OCI-LY7 (cell line): ENCODE data around the gene BLNK. TPM values are rescaled to one million over a fixed set of nuclear protein-coding genes. Genes with fewer than 3 reads are reported as not detected.

ENCODE experiments used
- BruUV-seq: library from RNA; stranded (reverse); fragments of 400-500 nt; replicated peaks from 2 replicates; lab custom pipeline; 2021; lab: Mats Ljungman, UMichigan
- CTCF ChIA-PET: fragments of 300-600 bp; sonication (Branson Sonifier 250); formaldehyde crosslinking; loops from one replicate; lab custom pipeline; 2022; ENCODE audit warnings: antibody characterized with exemption; ENCODE audit not compliant: unreplicated experiment; lab: Charles Lee
- POLR2A ChIA-PET: fragments of 300-600 bp; sonication (Branson Sonifier 250); formaldehyde crosslinking; loops from one replicate; lab custom pipeline; 2022; ENCODE audit warnings: antibody characterized with exemption; lab: Charles Lee
- DNase-seq: peaks from one replicate; pipeline ENCODE4 v3.0.0-alpha.2; 2015; ENCODE audit warnings: low spot score
- H2AFZ ChIP-seq: fragments of 200-600 bp; sonication (generic), shearing (Covaris generic); 2 replicates; pipeline ENCODE4 v1.6.1; 2014; ENCODE audit warnings: mild to moderate bottlenecking, antibody characterized with exemption, low read length, moderate library complexity
- H3K27ac ChIP-seq: fragments of 200-600 bp; sonication (generic); 2 replicates; pipeline ENCODE4 v1.5.1; 2014; ENCODE audit warnings: mixed run types, low read depth, mild to moderate bottlenecking, moderate library complexity, low read length, inconsistent platforms; ENCODE audit not compliant: poor library complexity, severe bottlenecking
- H3K36me3 ChIP-seq: fragments of 200-600 bp; sonication (generic); 2 replicates; pipeline ENCODE4 v1.6.1; 2014; ENCODE audit warnings: mild to moderate bottlenecking, antibody characterized with exemption, low read length, moderate library complexity, mixed read lengths; ENCODE audit not compliant: insufficient read depth
- H3K4me1 ChIP-seq: fragments of 200-600 bp; sonication (generic); 2 replicates; pipeline ENCODE4 v1.5.1; 2014; ENCODE audit warnings: mild to moderate bottlenecking, low read length; ENCODE audit not compliant: insufficient read depth, poor library complexity, severe bottlenecking
- H3K4me2 ChIP-seq: fragments of 200-600 bp; sonication (generic); 2 replicates; pipeline ENCODE4 v1.6.1; 2014; ENCODE audit warnings: mild to moderate bottlenecking, low read length
- H3K4me3 ChIP-seq: fragments of 200-600 bp; sonication (generic); 2 replicates; pipeline ENCODE4 v1.5.1; 2014; ENCODE audit warnings: mild to moderate bottlenecking, low read depth, low read length; ENCODE audit not compliant: poor library complexity, severe bottlenecking
- H3K79me2 ChIP-seq: fragments of 200-600 bp; sonication (generic); 2 replicates; pipeline ENCODE4 v1.6.1; 2016; ENCODE audit warnings: low read depth, mild to moderate bottlenecking, low read length, moderate library complexity, mixed read lengths; ENCODE audit not compliant: insufficient read depth
- H3K9me2 ChIP-seq: fragments of 200-600 bp; sonication (generic); 2 replicates; pipeline ENCODE4 v1.6.1; 2016; ENCODE audit warnings: mild to moderate bottlenecking, low read length, mixed read lengths; ENCODE audit not compliant: insufficient read depth
- H3K9me3 ChIP-seq: fragments of 200-600 bp; sonication (generic); 2 replicates; pipeline ENCODE4 v1.6.1; 2014; ENCODE audit warnings: mild to moderate bottlenecking, mixed run types, low read length, mixed read lengths
- H4K20me1 ChIP-seq: fragments of 200-600 bp; sonication (generic); 2 replicates; pipeline ENCODE4 v1.6.1; 2014; ENCODE audit warnings: mild to moderate bottlenecking, antibody characterized with exemption, low read length, moderate library complexity, mixed read lengths; ENCODE audit not compliant: insufficient read depth
- EZH2phosphoT487 ChIP-seq: fragments of 200-600 bp; sonication (generic); IDR thresholded peaks from 2 replicates; pipeline ENCODE4 v1.6.1; 2018; ENCODE audit warnings: low read depth, borderline replicate concordance, mild to moderate bottlenecking, mixed run types, antibody characterized with exemption, low read length, moderate library complexity, mixed read lengths
- intact Hi-C: fragments of 100-400 bp; cut with micrococcal nuclease; formaldehyde crosslinking; loops from one replicate; pipeline ENCODE4 v1.10.0; 2022; ENCODE audit not compliant: unreplicated experiment
- total RNA-seq, 2 experiments: library from RNA; depleted of rRNA in 1 of 2; stranded (reverse); fragments of >200 nt in 1 of 2; shearing (Covaris generic) in 1 of 2; gene quantifications; 2 replicates each; pipeline ENCODE4 v1.2.3, GENCODE V29; 2014 to 2022
- TF ChIP-seq, protein P1 (sequence below): fragments of 200-600 bp; sonication (generic); conservative IDR thresholded peaks from 2 replicates; pipeline ENCODE4 v1.5.1; 2014; ENCODE audit warnings: mild to moderate bottlenecking, antibody characterized with exemption, low read length, moderate library complexity, mixed read lengths

Gene BLNK
- total RNA-seq, 2 experiments from 2014 or later = 113 to 201 TPM

DNA sequence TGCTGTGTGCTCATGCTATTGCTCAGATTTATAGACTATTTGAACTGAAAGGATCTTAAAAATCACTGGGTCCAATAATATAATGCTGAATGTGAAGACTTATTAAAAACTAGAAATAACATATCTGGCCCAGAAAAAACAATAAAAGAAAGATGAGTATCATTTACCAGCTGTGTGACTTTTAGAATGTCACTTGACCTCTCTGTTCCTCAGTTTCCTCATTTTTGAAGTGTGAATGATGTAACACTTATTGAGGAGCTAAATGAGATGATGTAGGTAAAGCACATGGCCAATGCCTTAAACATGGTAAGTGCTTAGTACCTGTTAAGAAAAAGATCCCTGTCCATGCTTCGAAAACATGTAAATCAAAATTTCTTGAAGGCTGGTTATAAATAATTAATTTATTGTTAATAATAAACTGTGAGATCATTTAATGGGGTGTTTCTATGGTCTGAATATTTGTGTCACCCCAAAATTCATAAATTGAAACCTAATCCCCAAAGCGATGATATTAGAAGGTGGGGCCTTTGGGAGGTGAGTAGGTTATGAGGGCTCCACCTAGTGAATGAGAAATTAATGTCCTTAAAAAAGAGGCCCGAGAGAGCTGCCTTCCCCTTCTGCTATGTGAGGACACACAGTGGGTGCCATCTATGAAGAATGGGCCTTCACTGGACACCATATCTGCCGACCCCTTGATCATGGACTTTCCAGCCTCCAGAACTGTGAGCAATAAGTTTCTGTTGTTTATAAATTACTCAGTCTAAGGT lies 45.9 kb upstream of the BLNK start:
- ChIA-PET POLR2A (interaction anchor here (1.2 to 1.7 kb wide), 3 partner anchors 13 to 26 kb away, joined by 3 to 5 read pairs (median 3); partner anchors contain the start of gene DNTT), CTCF (interaction anchor here (0.6 to 0.9 kb wide), 2 partner anchors 9 to 47 kb away, joined by 3 to 4 read pairs; no protein-coding TSS in a partner anchor)
- BruUV-seq = no TSS peak
- no peaks in the 10 kb centered on the region for H3K9me2 ChIP-seq
- H3K4me3 ChIP-seq = no peak overlapping the region
- no peaks in the 10 kb centered on the region for H3K9me3 ChIP-seq
- H4K20me1 ChIP-seq = no peaks in the 10 kb centered on the region
- no peak for TF ChIP-seq EZH2phosphoT487
- TF ChIP-seq, protein P1, sequence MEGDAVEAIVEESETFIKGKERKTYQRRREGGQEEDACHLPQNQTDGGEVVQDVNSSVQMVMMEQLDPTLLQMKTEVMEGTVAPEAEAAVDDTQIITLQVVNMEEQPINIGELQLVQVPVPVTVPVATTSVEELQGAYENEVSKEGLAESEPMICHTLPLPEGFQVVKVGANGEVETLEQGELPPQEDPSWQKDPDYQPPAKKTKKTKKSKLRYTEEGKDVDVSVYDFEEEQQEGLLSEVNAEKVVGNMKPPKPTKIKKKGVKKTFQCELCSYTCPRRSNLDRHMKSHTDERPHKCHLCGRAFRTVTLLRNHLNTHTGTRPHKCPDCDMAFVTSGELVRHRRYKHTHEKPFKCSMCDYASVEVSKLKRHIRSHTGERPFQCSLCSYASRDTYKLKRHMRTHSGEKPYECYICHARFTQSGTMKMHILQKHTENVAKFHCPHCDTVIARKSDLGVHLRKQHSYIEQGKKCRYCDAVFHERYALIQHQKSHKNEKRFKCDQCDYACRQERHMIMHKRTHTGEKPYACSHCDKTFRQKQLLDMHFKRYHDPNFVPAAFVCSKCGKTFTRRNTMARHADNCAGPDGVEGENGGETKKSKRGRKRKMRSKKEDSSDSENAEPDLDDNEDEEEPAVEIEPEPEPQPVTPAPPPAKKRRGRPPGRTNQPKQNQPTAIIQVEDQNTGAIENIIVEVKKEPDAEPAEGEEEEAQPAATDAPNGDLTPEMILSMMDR = peak; percentile 72
- H3K79me2 ChIP-seq = no peaks in the 10 kb centered on the region
- no peaks in the 10 kb centered on the region for H3K36me3 ChIP-seq
- no peak overlapping the region for H3K4me2 ChIP-seq
- peaks cover 10% of the 10 kb centered on the region for H3K4me1 ChIP-seq
- H2AFZ ChIP-seq = no peak overlapping the region
- peak; percentile 49 for DNase-seq
- intact Hi-C loops = loop anchor here (10.0 kb wide), 1 partner anchor 452 kb away; no protein-coding TSS in a partner anchor
- H3K27ac ChIP-seq = no peak overlapping the region

DNA sequence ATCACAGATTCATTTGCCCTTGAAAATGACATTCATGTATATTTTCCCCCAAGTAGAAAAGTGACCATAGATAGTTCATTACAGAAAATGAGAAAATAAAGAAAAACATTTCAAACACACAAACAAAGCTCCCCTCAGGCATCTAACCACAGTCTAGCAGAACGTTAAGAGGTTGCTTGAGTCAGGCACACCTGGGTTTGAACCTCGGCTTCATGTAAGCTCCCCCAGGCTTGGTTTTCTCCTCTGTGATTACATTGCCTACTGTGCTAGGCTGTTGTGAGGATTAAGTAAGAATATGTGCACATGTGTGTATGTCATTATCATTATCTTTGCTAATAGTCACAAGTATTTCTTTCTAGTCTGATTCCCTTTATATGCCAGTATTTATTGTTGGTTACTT lies 42.0 kb upstream of the BLNK start:
- H3K4me3 ChIP-seq = no peak overlapping the region
- intact Hi-C loops = loop anchor here (10.0 kb wide), 1 partner anchor 449 kb away; no protein-coding TSS in a partner anchor
- H4K20me1 ChIP-seq = no peaks in the 10 kb centered on the region
- peaks cover 4% of the 10 kb centered on the region for H3K4me1 ChIP-seq
- no peak overlapping the region for H3K4me2 ChIP-seq
- POLR2A ChIA-PET = interaction anchor here (0.7 to 1.7 kb wide), 2 partner anchors 9 to 43 kb away, joined by 3 read pairs; no protein-coding TSS in a partner anchor
- BruUV-seq = no TSS peak
- no peaks in the 10 kb centered on the region for H3K9me2 ChIP-seq
- CTCF ChIA-PET = interaction anchor here (1.1 kb wide), 1 partner anchor 14 kb away, joined by 3 read pairs; no protein-coding TSS in a partner anchor
- no peak overlapping the region for H2AFZ ChIP-seq
- H3K79me2 ChIP-seq = no peaks in the 10 kb centered on the region
- no peaks in the 10 kb centered on the region for H3K36me3 ChIP-seq
- TF ChIP-seq, protein P1 = no peak
- no peak for TF ChIP-seq EZH2phosphoT487
- no peaks in the 10 kb centered on the region for H3K9me3 ChIP-seq
- no peak for DNase-seq
- no peak overlapping the region for H3K27ac ChIP-seq
